ENCODE data around the gene SIRPG. TPM values are rescaled to one million over a fixed set of nuclear protein-coding genes. Genes with fewer than 3 reads are reported as not detected.

The SIRPG gene
- total and polyA plus RNA-seq, 2 experiments from 2014 or later: not detected

DNA sequence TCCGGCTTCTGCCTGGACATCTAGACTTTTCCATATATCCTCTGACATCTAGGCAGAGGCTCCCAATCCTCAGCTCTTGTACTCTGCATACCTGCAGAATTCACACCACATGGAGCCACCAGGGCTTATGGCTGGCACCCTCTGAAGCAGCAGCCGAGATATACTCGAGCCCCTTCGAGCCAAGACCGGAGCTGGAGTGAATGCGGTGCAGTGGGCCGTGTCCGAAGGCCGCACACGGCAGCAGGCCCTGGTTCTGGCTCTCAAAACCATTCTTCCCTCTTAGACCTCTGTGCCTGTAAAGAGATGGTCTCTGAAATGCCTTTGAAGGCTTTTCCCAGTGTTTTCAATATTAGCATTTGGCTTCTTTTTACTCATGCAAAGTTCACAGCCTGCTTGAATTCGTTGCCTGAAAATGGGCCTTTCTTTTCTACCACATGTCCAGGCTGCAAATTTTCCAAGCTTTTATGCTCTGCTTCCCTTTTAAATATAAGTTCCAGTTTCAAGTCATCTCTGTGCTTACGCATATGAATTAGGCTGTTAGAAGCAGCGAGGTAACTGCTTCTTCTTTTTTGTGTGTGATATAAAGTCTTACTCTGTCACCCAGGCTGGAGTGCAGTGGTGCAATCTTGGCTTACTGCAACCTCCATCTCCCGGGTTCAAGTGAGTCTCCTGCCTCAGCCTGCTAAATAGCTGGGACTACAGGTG is 33.9 kb downstream of the SIRPG start:
- H3K9me3 ChIP-seq (ENCODE audit: low read depth): no peaks in the 10 kb centered on the region
- no peaks in the 10 kb centered on the region for H3K27me3 ChIP-seq
- DNase-seq (ENCODE audit: low read depth in 1 of 2, low spot score in 1 of 2): no peak
- no peak overlapping the region for H3K27ac ChIP-seq
- no peak overlapping the region for H3K4me3 ChIP-seq
- no peaks in the 10 kb centered on the region for H3K36me3 ChIP-seq
- TF ChIP-seq, protein P1, sequence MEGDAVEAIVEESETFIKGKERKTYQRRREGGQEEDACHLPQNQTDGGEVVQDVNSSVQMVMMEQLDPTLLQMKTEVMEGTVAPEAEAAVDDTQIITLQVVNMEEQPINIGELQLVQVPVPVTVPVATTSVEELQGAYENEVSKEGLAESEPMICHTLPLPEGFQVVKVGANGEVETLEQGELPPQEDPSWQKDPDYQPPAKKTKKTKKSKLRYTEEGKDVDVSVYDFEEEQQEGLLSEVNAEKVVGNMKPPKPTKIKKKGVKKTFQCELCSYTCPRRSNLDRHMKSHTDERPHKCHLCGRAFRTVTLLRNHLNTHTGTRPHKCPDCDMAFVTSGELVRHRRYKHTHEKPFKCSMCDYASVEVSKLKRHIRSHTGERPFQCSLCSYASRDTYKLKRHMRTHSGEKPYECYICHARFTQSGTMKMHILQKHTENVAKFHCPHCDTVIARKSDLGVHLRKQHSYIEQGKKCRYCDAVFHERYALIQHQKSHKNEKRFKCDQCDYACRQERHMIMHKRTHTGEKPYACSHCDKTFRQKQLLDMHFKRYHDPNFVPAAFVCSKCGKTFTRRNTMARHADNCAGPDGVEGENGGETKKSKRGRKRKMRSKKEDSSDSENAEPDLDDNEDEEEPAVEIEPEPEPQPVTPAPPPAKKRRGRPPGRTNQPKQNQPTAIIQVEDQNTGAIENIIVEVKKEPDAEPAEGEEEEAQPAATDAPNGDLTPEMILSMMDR (IDR thresholded peaks at IDR 0.05; ENCODE audit: low read depth, low read length): no peak
- H3K4me1 ChIP-seq (ENCODE audit: low read depth): no peaks in the 10 kb centered on the region

DNA sequence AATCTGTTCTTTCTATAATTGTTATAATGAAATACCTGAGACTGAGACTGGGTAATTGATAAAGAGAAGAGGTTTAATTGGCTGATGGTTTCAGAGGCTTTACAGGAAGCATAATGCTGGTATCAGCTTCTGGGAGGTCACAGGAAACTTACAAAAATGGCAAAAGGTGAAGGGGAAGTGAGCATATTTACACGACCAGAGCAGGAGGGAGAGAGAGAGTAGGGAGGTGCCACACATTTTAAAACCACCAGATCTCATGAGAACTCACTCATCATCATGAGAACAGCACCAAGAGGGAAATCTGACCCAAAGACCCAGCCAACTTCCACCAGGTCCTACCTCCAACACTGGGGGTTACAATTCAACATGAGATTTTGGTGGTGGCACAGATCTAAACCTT is 35.1 kb downstream of the SIRPG start:
- Histone ChIP-seq H3K27me3 (no peaks in the 10 kb centered on the region), H3K36me3 (no peaks in the 10 kb centered on the region), H3K27ac (no peak overlapping the region), H3K4me3 (no peak overlapping the region), H3K4me1 (ENCODE audit: low read depth) (no peaks in the 10 kb centered on the region), H3K9me3 (ENCODE audit: low read depth) (no peaks in the 10 kb centered on the region)
- DNase-seq (ENCODE audit: low read depth in 1 of 2, low spot score in 1 of 2): no peak
- TF ChIP-seq, protein P1 (IDR thresholded peaks at IDR 0.05; ENCODE audit: low read depth, low read length): no peak

DNA sequence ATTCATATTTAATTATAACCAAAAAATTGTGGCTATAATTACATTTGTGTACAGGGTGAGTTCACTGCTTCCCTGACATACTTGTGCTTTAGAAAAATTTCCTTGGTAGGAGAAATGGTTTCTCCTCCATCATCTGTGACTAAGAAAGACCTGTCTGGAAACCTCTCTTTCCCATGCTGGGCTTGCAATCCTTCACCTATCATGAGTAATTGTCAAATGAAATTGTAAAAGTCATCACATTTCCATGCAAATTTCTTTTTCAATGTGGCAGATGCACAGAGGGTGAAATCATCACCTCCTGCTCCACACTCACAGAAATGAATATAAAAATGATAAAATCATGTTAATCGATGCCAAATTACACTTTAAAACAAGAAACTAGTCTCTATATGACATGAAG is 36.3 kb downstream of the SIRPG start:
- TF ChIP-seq, protein P1 (IDR thresholded peaks at IDR 0.05; ENCODE audit: low read depth, low read length): no peak
- Histone ChIP-seq H3K4me1 (ENCODE audit: low read depth) (no peaks in the 10 kb centered on the region), H3K4me3 (no peak overlapping the region), H3K27me3 (no peaks in the 10 kb centered on the region), H3K9me3 (ENCODE audit: low read depth) (no peaks in the 10 kb centered on the region), H3K36me3 (no peaks in the 10 kb centered on the region), H3K27ac (no peak overlapping the region)
- DNase-seq (ENCODE audit: low read depth in 1 of 2, low spot score in 1 of 2): no peak

DNA sequence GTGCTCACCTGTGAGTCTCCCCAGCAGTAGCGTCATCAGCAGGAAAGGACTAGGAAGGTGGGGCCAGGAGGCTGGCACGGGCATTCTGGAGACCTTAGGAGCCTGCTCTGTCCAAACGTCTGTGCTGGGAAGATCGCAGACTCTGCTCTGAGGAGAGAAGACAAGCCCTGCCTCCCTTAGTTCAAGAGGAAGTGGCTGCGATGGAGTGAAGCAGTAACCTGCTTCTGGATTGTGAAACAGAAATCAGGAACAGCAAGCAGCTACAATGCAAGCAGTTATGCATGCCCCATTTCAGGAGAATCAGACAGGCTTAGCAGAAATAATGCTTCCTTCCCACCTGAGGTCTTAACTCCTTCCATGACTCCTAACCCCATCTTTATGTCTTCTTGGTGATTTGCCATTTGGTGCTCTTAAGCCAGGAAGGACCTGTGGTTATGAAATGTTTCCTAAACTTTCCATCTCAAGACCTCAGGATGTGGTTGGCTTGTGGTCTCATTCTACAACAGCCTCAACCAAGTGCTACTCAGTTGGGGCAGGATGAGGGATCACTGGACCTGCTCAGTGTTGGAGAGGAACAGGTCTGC is 37.6 kb downstream of the SIRPG start, which contains the start of gene SIRPB1:
SIRPB1 (minus strand) TSS at position 149 of the 584 bp plus-strand sequence; CDS start at position 84, 65 bp downstream.
- no peak for DNase-seq (ENCODE audit: low read depth in 1 of 2, low spot score in 1 of 2)
- Histone ChIP-seq H3K27me3 (no peaks in the 10 kb centered on the region), H3K4me3 (no peak within 1 kb of the TSS), H3K36me3 (no peaks in the 10 kb centered on the region), H3K9me3 (ENCODE audit: low read depth) (no peaks in the 10 kb centered on the region), H3K4me1 (ENCODE audit: low read depth) (no peaks in the 10 kb centered on the region), H3K27ac (no peak within 1 kb of the TSS)
- TF ChIP-seq, protein P1 (IDR thresholded peaks at IDR 0.05; ENCODE audit: low read depth, low read length): no peak

DNA sequence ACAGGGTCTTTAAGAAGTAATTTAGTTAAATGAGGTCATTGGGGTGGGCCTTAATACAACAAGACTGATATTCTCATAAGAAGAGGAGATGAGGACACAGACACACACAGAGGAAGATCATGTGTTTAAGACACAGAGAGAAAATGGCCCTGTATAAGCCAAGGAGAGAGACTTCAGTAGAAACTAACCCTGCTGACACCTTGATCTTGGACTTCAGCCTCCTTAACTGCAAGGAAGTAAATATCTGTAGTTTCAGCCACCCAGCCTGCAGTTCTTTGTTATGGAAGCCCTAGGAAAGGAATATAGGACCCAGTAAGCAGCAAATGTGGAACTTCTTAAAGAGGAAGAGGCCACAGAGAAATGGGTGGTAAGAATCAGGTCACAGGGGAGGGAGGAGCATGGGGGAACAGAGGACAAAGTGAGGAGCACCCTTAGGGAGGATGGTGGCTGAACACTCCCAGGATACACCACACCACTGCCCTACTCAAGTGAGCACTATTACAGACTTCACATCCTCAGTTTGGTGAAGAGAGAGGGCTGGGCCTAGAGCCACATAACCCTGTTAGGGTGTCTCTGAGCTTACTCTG is 38.5 kb downstream of the SIRPG start:
- Histone ChIP-seq H3K4me3 (no peak overlapping the region), H3K4me1 (ENCODE audit: low read depth) (no peaks in the 10 kb centered on the region), H3K36me3 (no peaks in the 10 kb centered on the region), H3K27me3 (no peaks in the 10 kb centered on the region), H3K9me3 (ENCODE audit: low read depth) (no peaks in the 10 kb centered on the region), H3K27ac (no peak overlapping the region)
- DNase-seq (ENCODE audit: low read depth in 1 of 2, low spot score in 1 of 2): no peak
- TF ChIP-seq, protein P1 (IDR thresholded peaks at IDR 0.05; ENCODE audit: low read depth, low read length): no peak

Data from cardiac muscle cell (in vitro differentiated cells and primary cell).